Left kidney (tissue), 2 donors: ENCODE results near the gene GPC3. TPM values are rescaled to one million over a fixed set of nuclear protein-coding genes. Genes with fewer than 3 reads are reported as not detected.

Source experiments
- DNase-seq: peaks from one replicate; pipeline ENCODE4 v3.0.0-alpha.2; 2013
- polyA plus RNA-seq: library from polyadenylated mRNA; unstranded; fragments of 120-200 nt; gene quantifications from one replicate; pipeline ENCODE4 v1.2.1, GENCODE V29; 2013; ENCODE audit not compliant: insufficient read length

The GPC3 gene
- polyA plus RNA-seq, 1 donor: 1,367 TPM

DNA sequence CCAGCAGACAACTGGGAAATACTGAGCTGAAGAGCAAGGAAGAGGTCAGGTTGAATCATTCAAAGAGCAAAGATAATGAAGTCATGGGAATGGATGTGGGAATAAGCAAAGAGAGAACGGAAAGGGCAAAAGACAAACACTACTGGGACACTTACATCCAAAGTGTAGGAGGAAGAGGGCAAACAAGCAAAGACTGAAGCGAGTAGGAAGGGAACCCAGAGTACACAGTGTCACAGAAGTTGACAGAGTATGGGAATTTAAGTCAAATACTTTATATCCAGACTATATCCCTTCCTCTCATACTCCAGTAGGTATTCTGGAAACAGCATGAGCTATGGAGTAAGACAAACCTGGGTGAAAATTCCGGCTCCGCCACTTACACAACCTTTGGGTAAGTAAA is 12.5 kb downstream of the GPC3 start:
- DNase-seq: no peak

DNA sequence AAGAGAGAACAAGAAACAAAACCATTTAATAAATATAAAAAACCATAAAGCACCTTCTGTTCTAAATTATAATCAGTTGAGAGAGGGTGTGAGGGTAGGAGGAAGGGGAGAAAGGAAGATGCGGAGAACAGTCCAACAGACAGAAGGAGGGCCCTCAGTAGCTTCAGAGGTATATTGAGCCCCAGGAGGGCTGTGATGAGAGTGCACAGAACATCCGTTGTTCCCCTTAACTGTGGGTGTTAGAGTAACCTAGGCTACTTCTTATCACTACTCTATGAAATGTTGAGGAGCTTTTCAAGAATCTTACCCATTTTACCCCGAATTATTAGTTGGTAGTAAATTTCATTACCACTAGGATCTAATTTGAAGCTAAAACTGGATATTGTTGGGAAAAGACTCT is 13.8 kb downstream of the GPC3 start:
- no peak for DNase-seq

- DNase-seq: no peak
Measured at GRCh38 chrX:133970076-133970475, 15.3 kb downstream of the GPC3 start.

GRCh38 chrX:133969191-133969590 is 16.2 kb downstream of the GPC3 start:
- no peak for DNase-seq

- DNase-seq: no peak
Measured at GRCh38 chrX:133968109-133968508, 17.3 kb downstream of the GPC3 start.

- no peak for DNase-seq
Measured at GRCh38 chrX:133966199-133966598, 19.2 kb downstream of the GPC3 start.

GRCh38 chrX:133965321-133965720 is 20.1 kb downstream of the GPC3 start:
- DNase-seq: no peak

DNA sequence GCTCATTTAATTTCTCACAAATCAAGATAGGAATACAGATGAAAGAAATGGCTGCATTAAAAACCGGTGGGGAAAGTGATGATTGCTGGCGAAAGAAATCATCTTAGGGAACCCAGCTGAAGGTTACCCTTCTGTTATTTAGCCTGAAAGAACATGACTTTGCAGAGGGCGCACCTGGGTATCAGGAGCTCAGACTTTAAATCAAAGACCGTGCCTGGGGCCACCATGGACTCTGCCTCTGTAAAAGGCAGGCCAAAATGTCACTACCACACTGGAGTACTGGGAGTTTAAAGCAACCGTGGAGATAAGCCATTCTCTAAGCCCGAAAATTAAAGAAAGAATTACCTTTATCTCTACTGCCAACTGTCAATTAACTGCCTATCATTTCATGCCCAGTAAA is 24.3 kb downstream of the GPC3 start:
- no peak for DNase-seq

DNA sequence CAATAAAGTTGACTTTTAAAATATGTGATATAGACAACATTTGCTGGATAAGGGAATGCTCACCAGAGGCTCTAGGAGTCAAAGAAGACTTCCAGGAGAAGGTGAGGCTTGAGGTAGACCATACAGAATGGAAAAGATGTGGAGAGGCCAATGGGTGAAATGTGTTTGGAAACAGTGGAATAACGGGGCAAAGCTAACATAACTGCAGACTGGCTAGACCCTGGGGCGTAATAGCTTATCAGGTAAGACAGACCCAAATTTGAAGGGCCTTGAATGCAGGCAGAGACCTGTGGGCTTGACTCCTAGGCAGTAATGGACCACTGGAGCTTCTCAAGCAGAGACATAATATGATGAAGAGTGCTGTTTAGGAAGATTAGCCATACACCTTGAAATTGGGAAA is 25.4 kb downstream of the GPC3 start:
- no peak for DNase-seq

DNA sequence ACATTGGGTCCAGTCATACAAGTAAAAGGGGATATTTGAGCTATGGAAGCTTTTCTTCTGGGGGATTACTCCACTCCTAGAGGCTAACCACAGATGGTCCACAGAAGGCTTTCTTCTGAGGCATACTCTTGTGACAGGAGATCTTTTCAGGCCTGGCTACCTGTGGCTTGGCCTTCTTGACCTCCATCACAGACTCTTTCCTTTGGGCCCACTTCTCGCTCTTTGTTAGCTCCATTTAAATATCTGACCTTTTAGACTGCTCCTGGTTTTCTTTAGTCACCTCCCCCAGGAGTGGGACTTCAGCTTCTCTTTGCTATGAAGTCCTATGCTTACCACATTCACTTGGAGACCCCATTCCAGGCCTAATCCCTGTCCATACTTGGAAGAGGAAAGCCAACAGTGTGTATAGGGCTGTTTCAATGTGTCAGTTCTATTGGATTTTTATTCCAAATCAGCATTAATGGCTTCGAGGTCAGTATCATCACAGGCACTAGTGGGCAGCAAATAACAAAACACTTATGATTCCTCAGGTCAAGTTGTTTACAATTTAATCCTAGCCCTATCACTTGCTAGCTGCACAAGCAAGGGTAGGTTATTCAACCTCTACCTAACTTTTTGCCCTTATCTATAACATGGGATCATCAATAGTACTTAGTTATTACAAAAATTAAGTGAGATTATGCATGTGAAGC is 26.3 kb downstream of the GPC3 start:
- no peak for DNase-seq

- no peak for DNase-seq
Measured at GRCh38 chrX:133956570-133957340, 28.6 kb downstream of the GPC3 start.

DNA sequence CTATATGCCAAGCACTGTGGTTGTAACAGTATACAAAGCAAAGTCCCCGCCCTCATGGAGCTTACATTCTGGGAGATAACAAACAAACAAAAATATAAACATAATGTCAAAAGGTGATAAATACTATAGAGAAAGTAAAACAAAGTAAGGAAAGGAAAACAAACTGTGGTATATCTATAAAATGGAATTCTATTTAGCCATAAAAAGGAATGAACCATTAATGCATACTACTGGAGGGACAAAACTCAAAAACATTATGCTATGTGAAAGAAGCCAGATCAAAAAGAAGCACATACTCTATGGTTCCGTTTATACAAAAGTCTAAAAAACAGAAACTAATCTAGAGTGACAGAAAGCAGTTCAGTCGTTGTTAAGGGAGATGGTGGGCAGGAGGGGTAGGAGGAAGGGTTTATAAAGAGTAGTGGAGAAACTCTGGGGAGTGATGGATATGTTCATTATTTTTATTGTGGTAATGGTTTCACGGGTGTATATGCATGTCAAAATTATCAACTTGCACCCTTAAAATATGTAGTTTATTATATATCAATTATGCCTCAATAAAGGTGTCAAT is 31.5 kb downstream of the GPC3 start:
- DNase-seq: no peak

DNA sequence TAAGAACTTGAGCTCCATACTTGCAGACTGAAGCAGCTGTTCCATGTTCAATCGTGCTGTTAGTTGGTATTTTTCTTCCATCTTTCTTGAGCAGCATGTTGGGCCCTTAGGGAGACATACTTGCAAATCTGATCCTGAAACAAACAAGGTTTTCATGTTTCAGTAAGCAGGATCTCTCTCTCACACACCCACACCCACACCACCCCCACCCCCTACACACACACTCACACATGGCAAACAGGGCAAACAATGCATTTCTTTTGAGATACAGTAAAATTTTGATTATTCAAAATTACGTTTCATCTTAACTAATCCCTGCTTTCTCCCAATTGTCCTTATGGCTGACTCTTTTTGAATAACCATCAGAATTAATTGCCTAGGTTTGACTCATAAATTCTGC is 32.3 kb downstream of the GPC3 start:
- no peak for DNase-seq

DNA sequence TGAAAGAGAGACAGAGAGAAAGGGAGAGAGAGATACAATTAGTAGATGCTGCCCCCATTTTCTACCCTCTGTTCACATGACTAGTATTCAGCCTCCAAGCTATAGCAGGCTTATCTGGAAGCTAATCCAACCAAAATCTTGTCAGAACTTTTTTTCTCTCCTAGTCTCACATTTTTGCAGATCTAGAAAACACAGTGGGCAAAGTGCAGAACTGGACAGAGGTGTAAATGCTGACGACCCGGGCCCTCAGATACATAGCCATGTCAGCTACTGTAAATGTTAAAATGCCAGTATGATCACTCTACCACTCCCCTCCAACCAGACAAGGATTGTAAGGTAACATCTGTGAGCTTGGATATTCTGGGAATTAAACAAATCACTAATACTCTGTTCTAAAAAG is 34.3 kb downstream of the GPC3 start:
- DNase-seq: no peak

GRCh38 chrX:133950214-133950613 is 35.2 kb downstream of the GPC3 start:
- no peak for DNase-seq

DNA sequence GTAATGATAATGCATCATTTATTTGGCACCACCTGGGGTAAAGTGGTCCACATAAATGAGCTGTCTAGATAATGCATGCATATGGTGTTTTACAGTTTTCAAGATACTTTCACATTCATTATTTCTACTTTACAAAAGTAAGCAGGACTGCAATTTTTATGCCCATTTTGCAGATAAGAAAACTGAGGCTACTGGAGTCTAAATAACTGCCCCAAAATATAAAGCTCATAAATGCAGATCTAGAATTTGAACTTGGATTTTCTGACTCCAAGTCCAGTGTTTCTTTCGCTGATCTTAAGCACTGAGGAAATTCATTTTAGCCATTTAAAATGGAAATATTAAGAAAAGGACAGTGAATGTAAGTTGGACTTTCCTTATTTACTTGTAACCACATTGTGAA is 36.5 kb downstream of the GPC3 start:
- no peak for DNase-seq

GRCh38 chrX:133947996-133948395 is 37.4 kb downstream of the GPC3 start:
- no peak for DNase-seq

- no peak for DNase-seq
Measured at GRCh38 chrX:133947022-133947421, 38.4 kb downstream of the GPC3 start.

GRCh38 chrX:133943507-133943906 is 41.9 kb downstream of the GPC3 start:
- DNase-seq: no peak

DNA sequence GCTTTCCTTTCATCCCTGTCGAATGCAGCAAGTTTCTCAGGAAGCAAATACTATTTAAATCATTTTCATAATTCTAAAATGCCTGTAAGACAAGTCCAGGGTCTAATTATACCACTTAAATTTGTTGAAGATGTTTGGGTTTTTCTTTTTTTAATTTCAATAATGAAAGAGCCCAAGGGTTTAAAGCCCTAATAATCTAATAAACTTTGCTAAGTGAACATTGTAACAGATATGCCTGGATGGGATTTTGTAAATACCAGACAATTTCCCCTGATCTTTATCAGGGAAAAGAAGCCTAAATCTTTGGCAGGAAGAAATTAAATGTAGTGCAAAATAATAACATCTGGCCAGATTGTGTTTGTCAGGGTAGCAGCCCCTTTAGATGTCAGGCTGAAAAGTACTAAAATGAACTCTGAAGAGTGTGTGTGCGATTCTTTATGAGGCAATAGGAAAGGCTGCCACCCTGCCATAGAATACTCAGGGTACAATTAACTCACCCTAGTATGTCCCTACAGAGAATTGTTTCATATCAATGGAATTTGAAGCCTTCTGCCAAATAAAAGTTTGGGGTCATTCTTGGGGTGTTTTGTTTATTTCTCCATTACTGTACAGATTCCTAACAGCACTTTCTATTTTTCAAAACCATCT is 45.6 kb downstream of the GPC3 start:
- DNase-seq: no peak

DNA sequence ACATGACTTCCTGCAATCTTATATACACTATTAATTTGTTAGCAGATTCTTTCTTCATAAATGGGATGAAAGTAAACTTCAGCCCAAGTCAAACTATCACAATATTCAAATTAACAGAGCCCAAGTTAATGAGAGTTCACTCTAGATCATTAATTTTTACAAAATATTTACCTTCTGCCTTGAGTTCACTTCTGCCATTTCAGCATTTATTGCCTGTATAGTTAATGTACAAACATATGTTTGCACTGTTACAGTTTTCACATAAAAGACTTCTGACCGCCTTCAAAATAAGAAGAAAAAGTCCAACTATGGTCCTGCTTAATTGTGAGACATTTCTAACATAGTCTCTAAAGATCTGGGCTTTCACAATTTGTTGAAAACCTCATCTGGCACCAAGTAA is 46.9 kb downstream of the GPC3 start:
- DNase-seq: no peak

GRCh38 chrX:133937022-133937421 is 48.4 kb downstream of the GPC3 start:
- no peak for DNase-seq

DNA sequence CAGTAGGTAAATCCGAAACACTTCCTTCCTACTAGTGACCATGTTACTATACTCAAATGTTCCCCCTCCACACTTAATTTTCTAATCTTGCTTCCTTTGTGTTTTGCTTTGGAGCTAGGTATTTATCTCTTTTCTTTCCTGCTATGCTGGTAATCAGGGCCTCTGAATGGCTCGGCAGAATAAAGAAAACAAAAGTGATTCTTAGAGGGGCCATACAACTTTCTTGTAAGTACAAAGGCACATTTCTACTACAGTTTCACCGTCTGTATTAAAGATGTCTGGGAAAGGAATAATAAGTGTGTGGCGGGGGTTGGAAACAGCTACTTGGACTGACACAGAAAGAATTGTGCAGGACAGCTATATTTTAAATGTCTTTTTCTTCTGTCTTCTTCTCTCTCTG is 50.3 kb downstream of the GPC3 start:
- no peak for DNase-seq
